GM12878 (cell line): ENCODE results near the gene DENND6B.

Experiments used
- ASH2L ChIP-seq: fragments of 300-600, 200-600 bp; sonication (generic); IDR thresholded peaks from 2 replicates; pipeline ENCODE4 v1.6.1; 2017; ENCODE audit warnings: low read depth, mild to moderate bottlenecking, borderline replicate concordance
- ATF3 ChIP-seq: IDR thresholded peaks from 2 replicates; pipeline ENCODE4 v1.6.1; 2011; ENCODE audit warnings: low read depth, mild to moderate bottlenecking, low read length, moderate library complexity, borderline replicate concordance; ENCODE audit errors: extremely low read depth
- CHD4 ChIP-seq: fragments of 200-600 bp; sonication (generic); IDR thresholded peaks from 2 replicates; pipeline ENCODE4 v1.6.1; 2016; ENCODE audit warnings: mild to moderate bottlenecking
- CTCF ChIP-seq, 3 experiments: IDR thresholded peaks in 2 of 3; conservative IDR thresholded peaks in 1 of 3; 2 replicates each; pipeline ENCODE4 v1.5.1; 2011; ENCODE audit warnings: low read depth in 3 of 3, low read length in 3 of 3, mild to moderate bottlenecking in 3 of 3, control low read depth in 2 of 3, moderate library complexity in 2 of 3, inconsistent platforms in 1 of 3, mixed read lengths in 1 of 3; ENCODE audit not compliant: control insufficient read depth in 2 of 3, insufficient read depth in 1 of 3; ENCODE audit errors: extremely low read depth in 1 of 3
- EP300 ChIP-seq, 2 experiments: fragments of 150-350 bp in 1 of 2; IDR thresholded peaks; 2 replicates each; pipeline ENCODE4 v1.6.1; 2011 to 2012; ENCODE audit warnings: low read depth in 2 of 2, low read length in 2 of 2, borderline replicate concordance in 1 of 2, improper control_type of control experiment in 1 of 2, inconsistent platforms in 1 of 2; ENCODE audit not compliant: control insufficient read depth in 1 of 2
- POLR2A ChIP-seq: IDR thresholded peaks from 2 replicates; pipeline ENCODE4 v1.6.1; 2011; ENCODE audit warnings: low read depth, mild to moderate bottlenecking, low read length
- POLR2AphosphoS5 ChIP-seq: IDR thresholded peaks from 2 replicates; pipeline ENCODE4 v1.6.1; 2011; ENCODE audit warnings: mild to moderate bottlenecking, low read length, inconsistent platforms
- RAD21 ChIP-seq: IDR thresholded peaks from 2 replicates; pipeline ENCODE4 v1.6.1; 2011; ENCODE audit warnings: mild to moderate bottlenecking, low read depth, low read length, moderate library complexity; ENCODE audit not compliant: insufficient read depth
- REST ChIP-seq: IDR thresholded peaks from 2 replicates; pipeline ENCODE4 v1.6.1; 2012; ENCODE audit warnings: mild to moderate bottlenecking, low read depth, low read length
- RFX5 ChIP-seq: IDR thresholded peaks from 2 replicates; pipeline ENCODE4 v1.6.1; 2011; ENCODE audit warnings: low read depth, low read length, improper control_type of control experiment
- SMAD1 ChIP-seq: fragments of 450-650 bp; IDR thresholded peaks from 2 replicates; pipeline ENCODE4 v1.6.1; 2018; ENCODE audit warnings: mild to moderate bottlenecking, low read depth; ENCODE audit not compliant: partially characterized antibody
- SUZ12 ChIP-seq: fragments of 200-600 bp; sonication (generic); IDR thresholded peaks from one replicate; pipeline ENCODE4 v1.6.1; 2018; ENCODE audit warnings: antibody characterized with exemption, mild to moderate bottlenecking; ENCODE audit not compliant: unreplicated experiment
- TAF1 ChIP-seq: IDR thresholded peaks from 2 replicates; pipeline ENCODE4 v1.6.1; 2011; ENCODE audit warnings: mild to moderate bottlenecking, low read depth, low read length, borderline replicate concordance
- ZBTB4 ChIP-seq: fragments of 450-650 bp; formaldehyde crosslinking; IDR thresholded peaks from 2 replicates; pipeline ENCODE4 v1.4.0; 2022; ENCODE audit warnings: mild to moderate bottlenecking, moderate library complexity

- TF ChIP-seq RAD21 (no peak), CTCF (IDR thresholded peaks at IDR 0.05 in 2 of 3, conservative IDR thresholded peaks at IDR 0.05 in 1 of 3; ENCODE audit: control insufficient read depth in 2 of 3, extremely low read depth in 1 of 3, insufficient read depth in 1 of 3, low read depth in 3 of 3, low read length in 3 of 3) (no peak), CHD4 (no peak), REST (no peak), TAF1 (no peak), SUZ12 (no peak), EP300 (IDR thresholded peaks at IDR 0.05; ENCODE audit: borderline replicate concordance in 1 of 2, control insufficient read depth in 1 of 2, low read depth in 2 of 2, low read length in 2 of 2) (no peak), RFX5 (no peak), POLR2AphosphoS5 (no peak), ZBTB4 (no peak), SMAD1 (no peak), POLR2A (no peak), ASH2L (no peak), ATF3 (no peak)
Observed at GRCh38 chr22:50312371-50312770, 14.4 kb downstream of the DENND6B start.
